HL-60 (cell line): Measurements from ENCODE around the gene TMTC4.

Experiments
- DNase-seq, 2 experiments: peaks; one replicate each; pipeline ENCODE4 v3.0.0-alpha.2; 2010 to 2020; ENCODE audit warnings: low read depth in 1 of 2, low spot score in 1 of 2
- H3K27ac ChIP-seq: fragments of 250-450 bp; sonication (Bioruptor Pico); replicated peaks from 2 replicates; pipeline ENCODE4 v1.5.1; 2020; ENCODE audit warnings: mild to moderate bottlenecking, moderate library complexity
- H3K27me3 ChIP-seq: fragments of 250-450 bp; sonication (Bioruptor Pico); 2 replicates; pipeline ENCODE4 v1.5.1; 2021; ENCODE audit warnings: mild to moderate bottlenecking, moderate library complexity; ENCODE audit not compliant: insufficient read depth, poor library complexity, severe bottlenecking
- H3K4me3 ChIP-seq: replicated peaks from 2 replicates; pipeline ENCODE4 v1.5.1; 2011; ENCODE audit warnings: mild to moderate bottlenecking, control low read depth, low read length; ENCODE audit not compliant: insufficient read depth
- CTCF ChIP-seq: IDR thresholded peaks from one replicate; pipeline ENCODE4 v1.5.1; 2011; ENCODE audit warnings: low read length, control low read depth, inconsistent platforms; ENCODE audit not compliant: insufficient read depth
- GABPA ChIP-seq: IDR thresholded peaks from 2 replicates; pipeline ENCODE4 v1.6.1; 2012; ENCODE audit warnings: low read depth
- POLR2AphosphoS5 ChIP-seq: IDR thresholded peaks from 2 replicates; pipeline ENCODE4 v1.6.1; 2012; ENCODE audit warnings: low read depth
- REST ChIP-seq: IDR thresholded peaks from 2 replicates; pipeline ENCODE4 v1.6.1; 2012; ENCODE audit warnings: low read depth; ENCODE audit not compliant: insufficient replicate concordance
- SPI1 ChIP-seq: IDR thresholded peaks from 2 replicates; pipeline ENCODE4 v1.6.1; 2012; ENCODE audit warnings: low read depth, mild to moderate bottlenecking, borderline replicate concordance

The TMTC4 gene

GRCh38 chr13:100588331-100589177 lies 86.0 kb downstream of the TMTC4 start, which contains the start of gene GGACT:
TSS of gene GGACT (minus strand) at chr13:100588789. CDS start at chr13:100532591, 56,198 bp downstream.
- peak; percentile 39 to 79 for DNase-seq
- TF ChIP-seq CTCF = peak; percentile 39
- TF ChIP-seq POLR2AphosphoS5 = peak; percentile 40
- no peak for TF ChIP-seq SPI1
- no peak for TF ChIP-seq REST
- no peak for TF ChIP-seq GABPA
- Histone ChIP-seq H3K4me3 (peak within 1 kb of the TSS; percentile 41), H3K27ac (peak within 1 kb of the TSS; percentile 66), H3K27me3 (no peaks in the 10 kb centered on the region)

GRCh38 chr13:100584896-100585295 lies 89.7 kb downstream of the TMTC4 start:
- TF ChIP-seq SPI1 (no peak), POLR2AphosphoS5 (no peak), GABPA (no peak), REST (no peak), CTCF (no peak)
- H3K27me3 ChIP-seq = no peaks in the 10 kb centered on the region

GRCh38 chr13:100581504-100581903 lies 93.1 kb downstream of the TMTC4 start:
- DNase-seq = no peak
- H3K27ac ChIP-seq = no peak overlapping the region
- H3K4me3 ChIP-seq = no peak overlapping the region
- no peak for TF ChIP-seq REST
- no peak for TF ChIP-seq CTCF
- no peak for TF ChIP-seq POLR2AphosphoS5
- no peak for TF ChIP-seq SPI1
- no peak for TF ChIP-seq GABPA
- no peaks in the 10 kb centered on the region for H3K27me3 ChIP-seq

More at GRCh38 chr13:100584896-100585295, 89.7 kb downstream of the TMTC4 start:
- no peak for DNase-seq
- Histone ChIP-seq H3K27ac (no peak overlapping the region), H3K4me3 (no peak overlapping the region)
